ENCODE data around the gene ADAM11.

DNA sequence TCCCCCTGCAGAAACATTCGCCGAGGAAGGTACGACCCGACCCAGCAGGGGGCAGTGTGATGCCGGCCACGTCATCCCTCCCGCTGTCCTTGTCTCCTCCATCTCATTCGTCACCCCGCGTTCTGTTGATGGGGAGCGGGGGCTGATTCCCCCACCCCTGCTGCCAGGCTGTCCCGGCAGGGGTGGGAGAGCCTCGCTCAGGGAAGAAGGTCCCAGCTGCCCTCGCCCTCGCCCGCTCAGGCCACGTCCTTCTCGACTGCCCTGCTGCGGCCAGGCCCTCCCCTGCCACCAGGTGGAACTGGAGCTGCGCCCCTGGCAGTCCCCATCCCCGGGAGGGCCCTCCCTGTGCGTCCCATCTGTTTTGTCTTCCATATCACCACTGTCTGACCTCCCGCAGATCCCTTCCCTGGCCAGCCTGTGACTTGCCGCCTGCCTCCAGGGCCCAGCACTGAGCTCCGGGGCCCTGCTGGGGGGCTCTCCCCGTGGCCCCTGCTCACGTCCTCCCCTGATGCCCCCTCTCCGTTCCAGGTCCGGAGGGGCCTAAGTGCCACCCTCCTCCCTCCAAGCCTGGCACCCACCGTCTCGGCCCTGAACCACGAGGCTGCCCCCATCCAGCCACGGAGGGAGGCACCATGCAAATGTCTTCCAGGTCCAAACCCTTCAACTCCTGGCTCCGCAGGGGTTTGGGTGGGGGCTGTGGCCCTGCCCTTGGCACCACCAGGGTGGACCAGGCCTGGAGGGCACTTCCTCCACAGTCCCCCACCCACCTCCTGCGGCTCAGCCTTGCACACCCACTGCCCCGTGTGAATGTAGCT is 20.6 kb downstream of the ADAM11 start:
- TF ChIP-seq, protein P1, sequence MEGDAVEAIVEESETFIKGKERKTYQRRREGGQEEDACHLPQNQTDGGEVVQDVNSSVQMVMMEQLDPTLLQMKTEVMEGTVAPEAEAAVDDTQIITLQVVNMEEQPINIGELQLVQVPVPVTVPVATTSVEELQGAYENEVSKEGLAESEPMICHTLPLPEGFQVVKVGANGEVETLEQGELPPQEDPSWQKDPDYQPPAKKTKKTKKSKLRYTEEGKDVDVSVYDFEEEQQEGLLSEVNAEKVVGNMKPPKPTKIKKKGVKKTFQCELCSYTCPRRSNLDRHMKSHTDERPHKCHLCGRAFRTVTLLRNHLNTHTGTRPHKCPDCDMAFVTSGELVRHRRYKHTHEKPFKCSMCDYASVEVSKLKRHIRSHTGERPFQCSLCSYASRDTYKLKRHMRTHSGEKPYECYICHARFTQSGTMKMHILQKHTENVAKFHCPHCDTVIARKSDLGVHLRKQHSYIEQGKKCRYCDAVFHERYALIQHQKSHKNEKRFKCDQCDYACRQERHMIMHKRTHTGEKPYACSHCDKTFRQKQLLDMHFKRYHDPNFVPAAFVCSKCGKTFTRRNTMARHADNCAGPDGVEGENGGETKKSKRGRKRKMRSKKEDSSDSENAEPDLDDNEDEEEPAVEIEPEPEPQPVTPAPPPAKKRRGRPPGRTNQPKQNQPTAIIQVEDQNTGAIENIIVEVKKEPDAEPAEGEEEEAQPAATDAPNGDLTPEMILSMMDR (IDR thresholded peaks at IDR 0.05), result peak in 1 of 3 donors; percentile 57
- TF ChIP-seq POLR2A (IDR thresholded peaks at IDR 0.05), result no peak
